Activated T-helper 9 cell treated with anti-CD3 and anti-CD28 coated beads, Interleukin-2, amount 50 U/mL, for 16 hours (primary cell): ENCODE results near the gene PCDHGB5.

Experiments used
- DNase-seq: peaks from one replicate; pipeline ENCODE4 v3.0.0-alpha.2; 2020; ENCODE audit warnings: low read depth

Gene PCDHGB5

GRCh38 chr5:141441571-141442170 lies 43.9 kb downstream of the PCDHGB5 start:
- DNase-seq: no peak
